DND-41 (cell line): ENCODE measurements around the gene PRR15L.
"Not testable (repeated sequence)": the region's sequence is repeated elsewhere in the genome, so short reads cannot be mapped to it uniquely, and the experiment has no call there.

Experiments
- ATAC-seq: fragments of 200-7000 bp; cut with Tn5 transposase; 3 replicates; pipeline ENCODE4 v1.9.1; 2021; ENCODE audit warnings: low read depth; ENCODE audit not compliant: insufficient read depth
- DNase-seq: peaks from one replicate; pipeline ENCODE4 v3.0.0-alpha.2; 2020
- H2AFZ ChIP-seq: 2 replicates; pipeline ENCODE4 v1.6.0; 2012; ENCODE audit warnings: low read depth, low read length
- H3K27ac ChIP-seq: 2 replicates; pipeline ENCODE4 v1.5.1; 2012; ENCODE audit warnings: low read length, inconsistent platforms
- H3K27me3 ChIP-seq: fragments of 200-600 bp; sonication (generic); 2 replicates; pipeline ENCODE4 v1.6.0; 2012; ENCODE audit warnings: low read length, mild to moderate bottlenecking, inconsistent platforms; ENCODE audit not compliant: insufficient read depth, poor library complexity
- H3K36me3 ChIP-seq: 2 replicates; pipeline ENCODE4 v1.5.1; 2012; ENCODE audit warnings: low read length, inconsistent platforms; ENCODE audit not compliant: insufficient read depth
- H3K4me1 ChIP-seq: 2 replicates; pipeline ENCODE4 v1.5.1; 2012; ENCODE audit warnings: mild to moderate bottlenecking, low read length; ENCODE audit not compliant: insufficient read depth
- H3K4me2 ChIP-seq: 2 replicates; pipeline ENCODE4 v1.6.0; 2012; ENCODE audit warnings: mild to moderate bottlenecking, moderate library complexity, low read length, inconsistent platforms; ENCODE audit not compliant: insufficient read depth
- H3K4me3 ChIP-seq, 2 experiments: fragments of 200-600 bp in 1 of 2; shearing (Covaris generic) in 1 of 2; 2 replicates each; pipeline ENCODE4 v1.5.1; 2012 to 2016; ENCODE audit warnings: inconsistent platforms in 2 of 2, low read length in 2 of 2, mild to moderate bottlenecking in 2 of 2, low read depth in 1 of 2, moderate library complexity in 1 of 2
- H3K79me2 ChIP-seq: 2 replicates; pipeline ENCODE4 v1.6.0; 2012; ENCODE audit warnings: low read length, inconsistent platforms; ENCODE audit not compliant: insufficient read depth
- H3K9ac ChIP-seq: 2 replicates; pipeline ENCODE4 v1.6.0; 2012; ENCODE audit warnings: low read depth, mild to moderate bottlenecking, inconsistent platforms, low read length, moderate library complexity
- H3K9me3 ChIP-seq: 2 replicates; pipeline ENCODE4 v1.5.1; 2012; ENCODE audit warnings: low read length, moderate library complexity, mild to moderate bottlenecking, inconsistent platforms; ENCODE audit not compliant: insufficient read depth, severe bottlenecking
- H4K20me1 ChIP-seq: 2 replicates; pipeline ENCODE4 v1.6.0; 2012; ENCODE audit warnings: low read length; ENCODE audit not compliant: insufficient read depth
- CTCF ChIP-seq: IDR thresholded peaks from 2 replicates; pipeline ENCODE4 v1.5.1; 2012; ENCODE audit warnings: borderline replicate concordance, low read length, moderate library complexity, mild to moderate bottlenecking; ENCODE audit not compliant: poor library complexity, severe bottlenecking; ENCODE audit errors: extremely low read depth
- EZH2 ChIP-seq: IDR thresholded peaks from 3 replicates; pipeline ENCODE4 v1.6.1; 2012; ENCODE audit warnings: borderline replicate concordance, low read depth, mild to moderate bottlenecking, moderate library complexity, low read length, inconsistent platforms; ENCODE audit not compliant: severe bottlenecking

The PRR15L gene

GRCh38 chr17:47937941-47938340, 19.7 kb downstream of the PRR15L start:
- no peaks in the 10 kb centered on the region; the same call in 1 of the 2 replicates for H4K20me1 ChIP-seq
- H3K27me3 ChIP-seq = no peaks in the 10 kb centered on the region
- TF ChIP-seq CTCF (no peak), EZH2 (no peak)
- no peak overlapping the region for H3K9ac ChIP-seq
- no peak overlapping the region for H3K27ac ChIP-seq
- no peak overlapping the region for H3K4me2 ChIP-seq
- DNase-seq = no peak
- ATAC-seq = no peak
- peaks cover 16% of the 10 kb centered on the region for H3K79me2 ChIP-seq
- no peak overlapping the region for H3K4me3 ChIP-seq
- H3K9me3 ChIP-seq = no peaks in the 10 kb centered on the region
- no peaks in the 10 kb centered on the region for H3K36me3 ChIP-seq
- no peak overlapping the region for H2AFZ ChIP-seq
- peaks cover 28% of the 10 kb centered on the region for H3K4me1 ChIP-seq

GRCh38 chr17:47935961-47936360, 21.7 kb downstream of the PRR15L start:
- H3K9me3 ChIP-seq = no peaks in the 10 kb centered on the region
- no peak overlapping the region for H3K4me3 ChIP-seq
- H3K4me1 ChIP-seq = peaks cover 13% of the 10 kb centered on the region
- H3K9ac ChIP-seq = no peak overlapping the region
- H3K79me2 ChIP-seq = peaks cover 3% of the 10 kb centered on the region
- no peak overlapping the region for H3K27ac ChIP-seq
- no peak overlapping the region for H3K4me2 ChIP-seq
- no peaks in the 10 kb centered on the region for H3K27me3 ChIP-seq
- no peak for DNase-seq
- no peak overlapping the region for H2AFZ ChIP-seq
- no peaks in the 10 kb centered on the region; the same call in 1 of the 2 replicates for H4K20me1 ChIP-seq
- no peak for ATAC-seq
- no peaks in the 10 kb centered on the region for H3K36me3 ChIP-seq
- no peak for TF ChIP-seq CTCF
- no peak for TF ChIP-seq EZH2

- H3K4me2 ChIP-seq, H3K9ac ChIP-seq, DNase-seq, H3K4me1 ChIP-seq, H3K79me2 ChIP-seq, H3K4me3 ChIP-seq, ATAC-seq, H3K27me3 ChIP-seq, H3K36me3 ChIP-seq, H3K9me3 ChIP-seq, H4K20me1 ChIP-seq, H2AFZ ChIP-seq, H3K27ac ChIP-seq: not testable (repeated sequence)
These were observed 22.2 kb downstream of the PRR15L start for GRCh38 chr17:47935468-47935867.

GRCh38 chr17:47934856-47935255, 22.8 kb downstream of the PRR15L start:
- Histone ChIP-seq H3K4me2 (no peak overlapping the region), H3K9me3 (no peaks in the 10 kb centered on the region), H3K4me1 (peaks cover 2% of the 10 kb centered on the region; the same call in 1 of the 2 replicates), H3K27me3 (no peaks in the 10 kb centered on the region), H3K79me2 (no peaks in the 10 kb centered on the region; the same call in 1 of the 2 replicates), H3K9ac (no peak overlapping the region), H3K4me3 (no peak overlapping the region), H2AFZ (no peak overlapping the region), H4K20me1 (no peaks in the 10 kb centered on the region; the same call in 1 of the 2 replicates), H3K27ac (no peak overlapping the region), H3K36me3 (peaks cover 8% of the 10 kb centered on the region; the same call in 1 of the 2 replicates)
- no peak for ATAC-seq
- TF ChIP-seq EZH2 (no peak), CTCF (no peak)
- no peak for DNase-seq
